Smooth muscle cell of the brain vasculature (primary cell): ENCODE measurements around the gene STUB1.
A peak's percentile ranks its signal among the peaks of the same experiment; 100 is the strongest.

Experiments used
- DNase-seq: peaks from one replicate; pipeline ENCODE4 v3.0.0-alpha.2; 2012; ENCODE audit warnings: low read depth, low spot score

STUB1 gene

GRCh38 chr16:666572-666971 is 13.6 kb upstream of the STUB1 start:
- DNase-seq: no peak

GRCh38 chr16:667113-667779 is 13.0 kb upstream of the STUB1 start:
- no peak for DNase-seq

GRCh38 chr16:667780-668518 is 12.3 kb upstream of the STUB1 start, which contains the start of gene RHOT2:
RHOT2 (plus strand) TSS chr16:668132; CDS start chr16:668200, 68 bp downstream.
- peak; percentile 71 for DNase-seq

DNA sequence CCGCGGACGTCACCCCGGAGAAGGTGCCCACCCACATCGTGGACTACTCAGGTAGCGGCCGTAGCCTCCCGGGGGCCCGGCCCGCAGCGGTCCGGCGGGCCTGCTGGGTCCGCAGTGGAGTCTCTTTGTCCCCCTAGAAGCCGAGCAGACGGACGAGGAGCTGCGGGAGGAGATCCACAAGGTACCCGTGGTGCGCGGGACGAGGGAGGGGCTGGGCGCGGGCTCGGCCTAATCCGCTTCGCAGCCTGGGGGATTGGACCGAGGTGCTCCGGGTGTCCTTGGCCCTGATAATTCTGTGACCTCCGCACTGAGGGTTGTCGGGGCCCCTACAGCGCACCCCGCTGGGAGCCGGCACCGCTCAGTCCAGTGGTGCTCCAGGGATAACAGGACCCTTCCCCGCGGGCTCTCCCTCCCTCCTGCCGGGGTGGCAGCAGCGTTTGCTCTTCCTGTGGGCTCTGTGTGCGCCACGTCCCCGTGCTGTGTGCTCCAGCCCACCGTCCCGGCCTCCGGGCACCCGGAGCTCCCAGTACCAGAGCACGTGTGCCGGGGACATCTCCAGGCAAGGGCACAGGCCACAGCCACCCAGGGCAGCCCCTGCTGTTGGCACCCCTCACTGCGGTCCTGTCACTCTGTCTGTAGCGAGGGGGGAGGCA is 11.6 kb upstream of the STUB1 start:
- DNase-seq: no peak

- DNase-seq: no peak
Measured at GRCh38 chr16:669666-670065, 10.5 kb upstream of the STUB1 start.

DNA sequence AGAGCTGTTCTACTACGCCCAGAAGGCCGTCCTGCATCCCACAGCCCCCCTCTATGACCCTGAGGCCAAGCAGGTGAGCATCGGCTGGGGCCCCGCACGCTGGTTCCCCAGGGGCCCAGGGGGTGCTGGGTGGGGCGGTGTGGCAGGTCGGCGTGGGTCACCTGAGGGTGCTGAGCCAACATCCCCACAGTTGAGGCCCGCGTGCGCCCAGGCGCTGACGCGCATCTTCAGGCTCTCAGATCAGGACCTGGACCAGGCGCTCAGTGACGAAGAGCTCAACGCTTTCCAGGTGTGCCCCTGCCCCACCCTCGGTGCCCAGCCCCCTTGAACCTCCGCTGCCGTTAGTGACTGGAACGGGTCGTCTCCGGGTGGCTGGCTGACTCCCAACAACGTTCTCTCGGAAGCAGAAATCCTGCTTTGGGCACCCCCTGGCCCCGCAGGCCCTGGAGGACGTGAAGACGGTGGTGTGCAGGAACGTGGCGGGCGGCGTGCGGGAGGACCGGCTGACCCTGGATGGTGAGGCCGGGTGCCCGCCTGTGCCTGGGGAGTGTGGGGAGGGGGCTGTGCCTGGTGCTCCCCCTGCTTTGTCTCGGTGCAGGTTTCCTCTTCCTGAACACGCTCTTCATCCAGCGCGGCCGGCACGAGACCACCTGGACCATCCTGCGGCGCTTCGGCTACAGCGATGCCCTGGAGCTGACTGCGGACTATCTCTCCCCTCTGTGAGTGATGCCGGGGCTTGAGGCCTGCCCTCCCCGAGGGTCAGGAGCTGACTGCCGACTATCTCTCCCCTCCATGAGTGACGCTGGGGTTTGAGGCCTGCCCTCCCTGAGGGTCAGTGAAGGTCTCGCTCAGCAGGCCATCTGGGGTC is 9.5 kb upstream of the STUB1 start:
- DNase-seq: no peak

GRCh38 chr16:671353-672131 is 8.7 kb upstream of the STUB1 start:
- DNase-seq: no peak

- DNase-seq: no peak
Measured at GRCh38 chr16:672371-672770, 7.8 kb upstream of the STUB1 start.

DNA sequence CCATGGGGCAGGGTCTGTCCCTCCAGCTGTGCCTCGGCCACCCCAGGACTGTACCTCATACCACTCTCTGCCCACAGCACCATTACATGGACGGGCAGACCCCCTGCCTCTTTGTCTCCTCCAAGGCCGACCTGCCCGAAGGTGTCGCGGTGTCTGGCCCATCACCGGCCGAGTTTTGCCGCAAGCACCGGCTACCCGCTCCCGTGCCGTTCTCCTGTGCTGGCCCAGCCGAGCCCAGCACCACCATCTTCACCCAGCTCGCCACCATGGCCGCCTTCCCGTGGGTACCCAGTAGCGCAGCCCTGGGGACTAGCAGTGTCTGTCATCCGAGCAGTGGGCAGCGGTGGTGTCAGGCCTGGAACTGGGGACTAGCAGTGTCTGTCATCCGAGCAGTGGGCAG is 7.4 kb upstream of the STUB1 start:
- no peak for DNase-seq

DNA sequence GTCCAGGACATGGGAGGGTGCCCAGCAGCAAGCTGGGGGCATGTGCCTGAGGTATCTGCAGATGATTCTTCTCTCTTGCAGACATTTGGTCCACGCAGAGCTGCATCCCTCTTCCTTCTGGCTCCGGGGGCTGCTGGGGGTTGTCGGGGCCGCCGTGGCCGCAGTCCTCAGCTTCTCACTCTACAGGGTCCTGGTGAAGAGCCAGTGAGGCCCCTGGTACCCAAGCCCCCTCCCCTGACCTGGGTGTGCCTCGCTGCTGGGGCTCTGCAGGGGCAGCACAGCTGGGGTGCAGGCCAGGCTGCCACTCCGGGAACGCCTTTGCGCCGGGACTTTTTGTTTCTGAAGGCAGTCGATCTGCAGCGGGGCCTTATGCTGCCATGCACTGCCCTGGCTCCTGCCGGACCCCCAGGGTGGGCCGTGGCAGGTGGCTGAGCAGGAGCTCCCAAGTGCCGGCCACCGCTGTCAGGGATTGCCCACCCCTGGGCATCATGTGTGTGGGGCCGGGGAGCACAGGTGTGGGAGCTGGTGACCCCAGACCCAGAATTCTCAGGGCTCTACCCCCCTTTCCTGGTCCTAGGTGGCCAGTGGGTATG is 6.7 kb upstream of the STUB1 start:
- no peak for DNase-seq

DNA sequence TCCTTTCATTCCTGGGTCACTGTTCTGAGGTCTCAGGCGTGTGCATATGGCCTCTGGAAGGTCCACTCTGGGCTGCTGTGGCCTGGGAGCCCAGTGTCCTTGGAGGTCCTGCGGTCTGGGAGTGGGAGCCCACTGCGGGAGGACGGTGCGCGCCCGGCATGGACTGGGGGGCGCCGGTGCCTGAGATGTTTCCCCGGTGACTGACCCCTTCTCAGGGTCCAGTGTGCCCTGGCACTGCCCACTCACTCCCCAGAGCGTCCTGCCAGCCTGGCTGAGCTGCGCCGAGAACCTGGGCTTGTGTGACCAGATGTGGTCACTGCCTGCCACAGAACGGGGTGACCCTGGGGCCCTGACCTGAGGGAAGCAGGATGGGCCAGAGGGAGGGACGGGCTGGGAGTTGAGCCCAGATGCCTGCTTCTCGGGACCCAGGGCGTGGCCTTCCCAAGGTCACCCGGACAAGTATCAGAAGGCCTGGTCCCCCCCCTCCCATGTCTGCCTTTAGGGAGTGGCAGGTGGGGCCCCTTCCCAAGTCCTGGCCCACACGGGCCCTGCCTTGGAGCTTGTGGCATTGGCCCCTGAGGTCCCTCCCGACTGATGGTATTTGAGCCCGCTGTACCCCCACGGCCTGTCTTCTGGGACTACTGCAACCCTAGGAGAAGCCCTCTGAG is 5.9 kb upstream of the STUB1 start:
- no peak for DNase-seq

DNA sequence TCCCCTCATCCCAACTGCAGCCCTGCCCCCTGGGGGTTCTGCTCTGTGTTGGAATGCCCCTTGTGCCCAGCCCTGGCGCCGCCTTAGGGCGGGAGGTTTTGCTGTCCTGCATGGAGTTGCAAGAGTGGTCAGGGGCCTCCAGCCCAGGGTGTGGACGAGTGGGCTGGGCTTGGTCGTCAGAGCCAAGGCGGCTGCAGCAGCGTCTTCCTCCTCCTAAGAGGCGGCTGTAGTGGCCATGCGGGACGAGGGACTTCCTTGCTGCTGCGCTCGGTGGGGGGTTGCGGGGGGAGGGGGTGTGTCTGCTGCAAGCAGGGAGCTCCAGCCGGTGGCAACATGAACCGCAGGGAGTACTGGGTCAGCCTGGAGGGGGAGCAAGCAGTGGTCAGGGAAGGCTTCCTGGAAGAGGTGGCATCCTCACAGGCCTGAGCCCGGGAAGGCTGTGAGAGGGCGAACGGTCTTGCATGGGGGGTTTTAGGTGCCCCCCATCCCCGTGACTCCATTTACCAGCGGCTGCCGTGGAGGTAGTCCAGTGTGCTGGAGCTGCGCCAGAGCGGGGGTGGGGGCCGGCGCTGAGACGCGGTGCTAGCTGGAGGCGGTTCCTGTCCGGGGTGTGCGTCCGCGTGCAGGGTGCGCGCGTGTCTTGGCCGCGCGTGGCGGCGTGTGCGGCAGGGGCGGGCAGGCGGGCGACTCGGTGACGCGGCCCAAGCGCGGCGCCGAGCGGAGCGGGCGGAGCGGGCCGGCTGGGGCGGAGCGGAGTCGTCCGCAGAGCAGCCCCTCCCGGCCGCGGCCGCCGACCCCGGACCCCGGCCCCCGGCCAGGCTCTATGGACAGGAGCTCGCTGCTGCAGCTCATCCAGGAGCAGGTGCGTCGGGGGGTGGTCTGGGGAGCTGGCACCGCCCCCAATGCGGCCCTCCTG is 5.0 kb upstream of the STUB1 start, which contains the start of gene RHBDL1:
Gene RHBDL1, plus strand, starts transcription at position 704 of the 916 bp plus-strand sequence. Its CDS starts 120 bp downstream, at position 824.
- DNase-seq: no peak

- DNase-seq: no peak
Measured at GRCh38 chr16:675884-676564, 4.2 kb upstream of the STUB1 start.

GRCh38 chr16:676565-676902 is 3.7 kb upstream of the STUB1 start:
- no peak for DNase-seq

GRCh38 chr16:676913-677312 is 3.3 kb upstream of the STUB1 start:
- DNase-seq: no peak

DNA sequence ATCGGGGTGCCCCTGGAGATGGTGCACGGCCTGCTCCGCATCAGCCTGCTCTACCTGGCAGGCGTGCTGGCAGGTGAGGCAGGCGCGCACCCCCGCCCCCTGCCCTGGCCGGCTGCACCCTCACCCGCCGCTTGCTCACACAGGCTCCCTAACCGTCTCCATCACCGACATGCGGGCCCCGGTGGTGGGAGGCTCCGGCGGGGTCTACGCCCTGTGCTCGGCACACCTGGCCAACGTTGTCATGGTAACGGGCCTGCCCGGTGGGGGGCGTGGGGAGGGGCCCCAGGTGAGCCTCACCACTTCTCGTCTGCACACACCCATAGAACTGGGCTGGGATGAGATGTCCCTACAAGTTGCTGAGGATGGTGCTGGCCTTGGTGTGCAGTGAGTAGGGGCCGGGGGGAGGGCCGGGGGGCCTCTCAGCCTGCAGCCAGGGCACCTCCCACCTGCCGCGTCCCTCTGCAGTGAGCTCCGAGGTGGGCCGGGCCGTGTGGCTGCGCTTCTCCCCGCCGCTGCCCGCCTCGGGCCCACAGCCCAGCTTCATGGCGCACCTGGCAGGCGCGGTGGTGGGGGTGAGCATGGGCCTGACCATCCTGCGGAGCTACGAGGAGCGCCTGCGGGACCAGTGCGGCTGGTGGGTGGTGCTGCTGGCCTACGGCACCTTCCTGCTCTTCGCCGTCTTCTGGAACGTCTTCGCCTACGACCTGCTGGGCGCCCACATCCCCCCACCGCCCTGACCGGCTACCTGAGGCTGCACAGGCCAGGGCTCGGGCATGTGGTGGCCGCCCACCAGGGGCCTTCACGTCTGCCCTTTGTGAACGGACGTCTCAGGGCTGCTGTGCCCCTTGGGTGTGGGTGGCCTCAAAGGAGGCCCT is 2.7 kb upstream of the STUB1 start:
- no peak for DNase-seq

GRCh38 chr16:678209-678857 is 1.9 kb upstream of the STUB1 start:
- no peak for DNase-seq
